Activated naive CD4-positive, alpha-beta T cell treated with anti-CD3 and anti-CD28 coated beads, Interleukin-2, amount 50 U/mL, for 24 hours (primary cell): Measurements from ENCODE around the gene DNAJC17.

Experiments used
- H3K27ac Mint-ChIP-seq: one replicate; pipeline ENCODE4 v1.8.0; 2021; ENCODE audit warnings: mild to moderate bottlenecking, mixed read lengths
- H3K27me3 Mint-ChIP-seq: one replicate; pipeline ENCODE4 v1.8.0; 2021; ENCODE audit warnings: mixed read lengths
- H3K36me3 Mint-ChIP-seq: one replicate; pipeline ENCODE4 v1.8.0; 2021; ENCODE audit warnings: mixed read lengths
- H3K4me1 Mint-ChIP-seq: one replicate; pipeline ENCODE4 v1.8.0; 2021; ENCODE audit warnings: mixed read lengths
- H3K4me3 Mint-ChIP-seq: one replicate; pipeline ENCODE4 v1.8.0; 2021; ENCODE audit warnings: mild to moderate bottlenecking, mixed read lengths
- H3K9me3 Mint-ChIP-seq: one replicate; pipeline ENCODE4 v1.8.0; 2021; ENCODE audit warnings: mixed read lengths

The DNAJC17 gene

GRCh38 chr15:40843261-40843884 is 36.1 kb upstream of the DNAJC17 start:
- no peak overlapping the region for H3K27ac Mint-ChIP-seq
- H3K4me1 Mint-ChIP-seq, result peaks cover 20% of the 10 kb centered on the region
- peak overlapping the region; percentile 76 for H3K4me3 Mint-ChIP-seq
- peaks cover 3% of the 10 kb centered on the region for H3K27me3 Mint-ChIP-seq
- H3K9me3 Mint-ChIP-seq, result no peaks in the 10 kb centered on the region
- no peaks in the 10 kb centered on the region for H3K36me3 Mint-ChIP-seq

GRCh38 chr15:40841741-40842140 is 34.5 kb upstream of the DNAJC17 start:
- Mint-ChIP-seq H3K36me3 (no peaks in the 10 kb centered on the region), H3K9me3 (no peaks in the 10 kb centered on the region), H3K27me3 (peaks cover 3% of the 10 kb centered on the region), H3K4me3 (no peak overlapping the region), H3K4me1 (peaks cover 5% of the 10 kb centered on the region), H3K27ac (no peak overlapping the region)

- Mint-ChIP-seq H3K27ac (no peak overlapping the region), H3K36me3 (no peaks in the 10 kb centered on the region), H3K27me3 (no peaks in the 10 kb centered on the region), H3K9me3 (no peaks in the 10 kb centered on the region), H3K4me1 (no peaks in the 10 kb centered on the region), H3K4me3 (no peak overlapping the region)
Measured at GRCh38 chr15:40838756-40839155, 31.5 kb upstream of the DNAJC17 start.

- Mint-ChIP-seq H3K9me3 (no peaks in the 10 kb centered on the region), H3K4me3 (no peak overlapping the region), H3K27me3 (no peaks in the 10 kb centered on the region), H3K4me1 (no peaks in the 10 kb centered on the region), H3K36me3 (no peaks in the 10 kb centered on the region), H3K27ac (no peak overlapping the region)
Measured at GRCh38 chr15:40836020-40836419, 28.7 kb upstream of the DNAJC17 start.

GRCh38 chr15:40832903-40833302 is 25.6 kb upstream of the DNAJC17 start:
- no peaks in the 10 kb centered on the region for H3K27me3 Mint-ChIP-seq
- no peaks in the 10 kb centered on the region for H3K36me3 Mint-ChIP-seq

GRCh38 chr15:40831861-40832260 is 24.6 kb upstream of the DNAJC17 start:
- Mint-ChIP-seq H3K4me3 (no peak overlapping the region), H3K27ac (no peak overlapping the region), H3K9me3 (no peaks in the 10 kb centered on the region), H3K4me1 (no peaks in the 10 kb centered on the region), H3K27me3 (no peaks in the 10 kb centered on the region), H3K36me3 (no peaks in the 10 kb centered on the region)

More at GRCh38 chr15:40832903-40833302, 25.6 kb upstream of the DNAJC17 start:
- no peaks in the 10 kb centered on the region for H3K9me3 Mint-ChIP-seq
- H3K27ac Mint-ChIP-seq, result no peak overlapping the region
- no peak overlapping the region for H3K4me3 Mint-ChIP-seq
- H3K4me1 Mint-ChIP-seq, result no peaks in the 10 kb centered on the region

- Mint-ChIP-seq H3K36me3 (no peaks in the 10 kb centered on the region), H3K4me1 (no peaks in the 10 kb centered on the region), H3K27ac (no peak overlapping the region), H3K27me3 (no peaks in the 10 kb centered on the region), H3K9me3 (no peaks in the 10 kb centered on the region), H3K4me3 (no peak overlapping the region)
Measured at GRCh38 chr15:40830884-40831283, 23.6 kb upstream of the DNAJC17 start.

GRCh38 chr15:40829115-40829514 is 21.8 kb upstream of the DNAJC17 start:
- no peaks in the 10 kb centered on the region for H3K27me3 Mint-ChIP-seq
- H3K4me3 Mint-ChIP-seq, result no peak overlapping the region
- H3K9me3 Mint-ChIP-seq, result no peaks in the 10 kb centered on the region
- H3K4me1 Mint-ChIP-seq, result no peaks in the 10 kb centered on the region
- H3K36me3 Mint-ChIP-seq, result no peaks in the 10 kb centered on the region
- no peak overlapping the region for H3K27ac Mint-ChIP-seq

GRCh38 chr15:40828447-40829036 is 21.3 kb upstream of the DNAJC17 start, which contains the start of gene PPP1R14D:
Gene PPP1R14D, minus strand, starts transcription at chr15:40828708. Its CDS starts 67 bp downstream, at chr15:40828641.
- Mint-ChIP-seq H3K36me3 (no peaks in the 10 kb centered on the region), H3K4me3 (no peak within 1 kb of the TSS), H3K27me3 (no peaks in the 10 kb centered on the region), H3K4me1 (no peaks in the 10 kb centered on the region), H3K27ac (peak within 1 kb of the TSS; percentile 56), H3K9me3 (no peaks in the 10 kb centered on the region)

- Mint-ChIP-seq H3K27ac (no peak overlapping the region), H3K4me3 (no peak overlapping the region), H3K9me3 (no peaks in the 10 kb centered on the region), H3K27me3 (no peaks in the 10 kb centered on the region), H3K4me1 (no peaks in the 10 kb centered on the region), H3K36me3 (no peaks in the 10 kb centered on the region)
Measured at GRCh38 chr15:40826423-40827075, 19.3 kb upstream of the DNAJC17 start.

- no peak overlapping the region for H3K27ac Mint-ChIP-seq
- H3K4me3 Mint-ChIP-seq, result no peak overlapping the region
- no peaks in the 10 kb centered on the region for H3K4me1 Mint-ChIP-seq
- H3K9me3 Mint-ChIP-seq, result no peaks in the 10 kb centered on the region
- H3K27me3 Mint-ChIP-seq, result no peaks in the 10 kb centered on the region
- no peaks in the 10 kb centered on the region for H3K36me3 Mint-ChIP-seq
Measured at GRCh38 chr15:40825661-40826422, 18.6 kb upstream of the DNAJC17 start.

GRCh38 chr15:40823572-40824343 is 16.5 kb upstream of the DNAJC17 start:
- H3K27me3 Mint-ChIP-seq, result no peaks in the 10 kb centered on the region
- no peaks in the 10 kb centered on the region for H3K9me3 Mint-ChIP-seq
- no peak overlapping the region for H3K4me3 Mint-ChIP-seq
- no peak overlapping the region for H3K27ac Mint-ChIP-seq
- H3K4me1 Mint-ChIP-seq, result no peaks in the 10 kb centered on the region
- H3K36me3 Mint-ChIP-seq, result no peaks in the 10 kb centered on the region

- H3K9me3 Mint-ChIP-seq, result no peaks in the 10 kb centered on the region
- H3K36me3 Mint-ChIP-seq, result no peaks in the 10 kb centered on the region
- H3K4me3 Mint-ChIP-seq, result no peak overlapping the region
- no peaks in the 10 kb centered on the region for H3K4me1 Mint-ChIP-seq
- no peaks in the 10 kb centered on the region for H3K27me3 Mint-ChIP-seq
- no peak overlapping the region for H3K27ac Mint-ChIP-seq
Measured at GRCh38 chr15:40821195-40821594, 13.9 kb upstream of the DNAJC17 start.

- no peaks in the 10 kb centered on the region for H3K27me3 Mint-ChIP-seq
- no peaks in the 10 kb centered on the region for H3K4me1 Mint-ChIP-seq
- no peak overlapping the region for H3K27ac Mint-ChIP-seq
- no peak overlapping the region for H3K4me3 Mint-ChIP-seq
- no peaks in the 10 kb centered on the region for H3K9me3 Mint-ChIP-seq
- peaks cover 6% of the 10 kb centered on the region for H3K36me3 Mint-ChIP-seq
Measured at GRCh38 chr15:40819048-40819447, 11.8 kb upstream of the DNAJC17 start.

GRCh38 chr15:40815042-40815698 is 7.9 kb upstream of the DNAJC17 start:
- H3K4me3 Mint-ChIP-seq, result no peak overlapping the region
- H3K27ac Mint-ChIP-seq, result no peak overlapping the region

More at GRCh38 chr15:40815042-40815698, 7.9 kb upstream of the DNAJC17 start:
- no peaks in the 10 kb centered on the region for H3K27me3 Mint-ChIP-seq
- no peaks in the 10 kb centered on the region for H3K4me1 Mint-ChIP-seq
- H3K9me3 Mint-ChIP-seq, result no peaks in the 10 kb centered on the region
- H3K36me3 Mint-ChIP-seq, result peaks cover 7% of the 10 kb centered on the region
